ENCODE measurements around the gene SFRP4. TPM values are rescaled to one million over a fixed set of nuclear protein-coding genes. Genes with fewer than 3 reads are reported as not detected.

The SFRP4 gene
- total and polyA plus RNA-seq, 2 of the 8 experiments (the other 6 are each of a cell fraction or from before 2014, with no cell fraction given), result 0.03 TPM; not detected in 1

- H3K23ac ChIP-seq (ENCODE audit: insufficient read length), result no peak overlapping the region
- no peak overlapping the region for H4K5ac ChIP-seq (ENCODE audit: insufficient read length, low read depth, low read length)
- H3K36me3 ChIP-seq (ENCODE audit: control insufficient read depth in 2 of 4, insufficient read depth in 4 of 4, low read length in 3 of 4), result 0 out of 8 replicates have a peak, but pooled peaks cover 0 to 2% (median 0%) of the 10 kb centered on the region in 4 experiments
- no peak overlapping the region for H3K56ac ChIP-seq (replicated peaks; ENCODE audit: insufficient read length, low read depth, low read length)
- H4K20me1 ChIP-seq (replicated peaks in 1 of 2; ENCODE audit: control insufficient read depth in 1 of 2, insufficient read depth in 2 of 2, low read length in 2 of 2), result no peaks in the 10 kb centered on the region
- H2BK15ac ChIP-seq (ENCODE audit: low read length), result no peak overlapping the region
- no peak overlapping the region for H4K91ac ChIP-seq (replicated peaks; ENCODE audit: insufficient read length, low read length)
- no peak overlapping the region for H4K8ac ChIP-seq (ENCODE audit: extremely low read depth, insufficient read depth, low read length)
- H2AFZ ChIP-seq (ENCODE audit: low read length), result no peak overlapping the region
- H2BK12ac ChIP-seq (ENCODE audit: low read depth, low read length), result no peak overlapping the region
- no peak overlapping the region for H2BK120ac ChIP-seq (replicated peaks; ENCODE audit: low read depth, low read length)
- no peak overlapping the region for H3K4me3 ChIP-seq (ENCODE audit: extremely low read depth in 1 of 4, insufficient read depth in 2 of 4, low read depth in 3 of 4, low read length in 4 of 4)
- CTCF ChIA-PET (ENCODE audit: partially characterized antibody), result interaction anchor here (0.8 to 2.6 kb wide), 3 partner anchors 10 to 293 kb away, joined by 3 to 15 read pairs (median 7); partner anchors contain the start of genes EPDR1 and SFRP4
- no peak overlapping the region for H2AK5ac ChIP-seq (ENCODE audit: low read depth, low read length)
- no peaks in the 10 kb centered on the region for H3K27me3 ChIP-seq (replicated peaks in 1 of 4; ENCODE audit: control insufficient read depth in 3 of 4, extremely low read depth in 1 of 4, insufficient read depth in 3 of 4, low read length in 3 of 4)
- no peaks in the 10 kb centered on the region for H3K4me1 ChIP-seq (replicated peaks in 1 of 4; ENCODE audit: control insufficient read depth in 3 of 4, insufficient read depth in 4 of 4, low read length in 3 of 4)
- H3K27ac ChIP-seq (ENCODE audit: low read depth, low read length), result no peak overlapping the region
- no peak overlapping the region for H3K18ac ChIP-seq (ENCODE audit: extremely low read depth, low read length)
- no peaks in the 10 kb centered on the region for H3K79me2 ChIP-seq (ENCODE audit: control insufficient read depth in 1 of 2, insufficient read depth in 2 of 2, low read length in 2 of 2)
- DNase-seq (ENCODE audit: low read depth in 1 of 2, low spot score in 2 of 2) (no peak), FAIRE-seq (no peak)
- no peak overlapping the region for H3K4me2 ChIP-seq (ENCODE audit: insufficient read depth in 1 of 2, low read depth in 2 of 2, low read length in 2 of 2)
- peaks cover 0 to 3% of the 10 kb centered on the region in 2 experiments; a peak in 2 of 4 replicates for H3K9me3 ChIP-seq (ENCODE audit: insufficient read depth in 2 of 2, low read depth in 1 of 2, low read length in 1 of 2)
- no peaks in the 10 kb centered on the region for H3K79me1 ChIP-seq (ENCODE audit: low read depth, low read length)
- H2BK5ac ChIP-seq (ENCODE audit: low read depth, low read length), result no peak overlapping the region
- no peak overlapping the region for H3K9ac ChIP-seq (replicated peaks in 1 of 4; ENCODE audit: extremely low read depth in 1 of 4, low read depth in 3 of 4, low read length in 3 of 4)
- POLR2A ChIA-PET (ENCODE audit: partially characterized antibody), result interaction anchor here (0.7 kb wide), 1 partner anchor 18 kb away, joined by 3 read pairs; no protein-coding TSS in a partner anchor
- H3K23me2 ChIP-seq (ENCODE audit: low read depth, low read length), result no peaks in the 10 kb centered on the region
- no peak overlapping the region for H3K14ac ChIP-seq (ENCODE audit: insufficient read length)
- WGBS, 2 experiments (ENCODE audit: extremely low coverage in 1 of 2, insufficient coverage in 1 of 2, insufficient read length in 1 of 2, insufficient replicate concordance in 2 of 2, low coverage in 1 of 2, low lambda C conversion rate in 2 of 2, missing lambda C conversion rate in 1 of 2), result 94% methylated on average over 5 of the region's 5 CpGs; no CpG with 5 or more reads in 1 of the 2 experiments
- no peak overlapping the region for H3K4ac ChIP-seq (replicated peaks; ENCODE audit: insufficient read length, low read depth, low read length)
- H2BK20ac ChIP-seq (ENCODE audit: low read length), result no peak overlapping the region
- TF ChIP-seq ATF2 (IDR thresholded peaks at IDR 0.05; ENCODE audit: low read length) (no peak), SIRT6 (IDR thresholded peaks at IDR 0.05; ENCODE audit: low read length) (no peak), CBX8 (IDR thresholded peaks at IDR 0.05; ENCODE audit: borderline replicate concordance, low read depth, low read length) (no peak), KDM4A (IDR thresholded peaks at IDR 0.05; ENCODE audit: low read depth, low read length, severe bottlenecking) (no peak), BRCA1 (IDR thresholded peaks at IDR 0.05; ENCODE audit: low read depth, low read length) (no peak), USF2 (IDR thresholded peaks at IDR 0.05; ENCODE audit: low read length) (no peak), RBBP5 (IDR thresholded peaks at IDR 0.05; ENCODE audit: borderline replicate concordance, low read depth, low read length) (no peak), RXRA (IDR thresholded peaks at IDR 0.05; ENCODE audit: insufficient read depth, low read depth, low read length) (no peak), GABPA (IDR thresholded peaks at IDR 0.05; ENCODE audit: borderline replicate concordance, insufficient read depth, low read length) (no peak)
Measured at GRCh38 chr7:37930226-37930948, 13.8 kb upstream of the SFRP4 start.

All from H1 (cell line).